AG04450 (cell line): ENCODE data around the gene RASGRF2. TPM values are rescaled to one million over a fixed set of nuclear protein-coding genes. Genes with fewer than 3 reads are reported as not detected.
"Not testable (repeated sequence)": the region's sequence is repeated elsewhere in the genome, so short reads cannot be mapped to it uniquely, and the experiment has no call there.

Experiments used
- CTCF ChIA-PET: fragments of 300-600, 350-600 bp; formaldehyde crosslinking; extraction: SDS; loops from one replicate; lab custom pipeline; 2022; ENCODE audit warnings: antibody characterized with exemption, inconsistent platforms; lab: Charles Lee
- POLR2A ChIA-PET: fragments of 350-600 bp; formaldehyde crosslinking; extraction: SDS; loops from one replicate; lab custom pipeline; 2021; ENCODE audit warnings: antibody characterized with exemption, inconsistent platforms; lab: Yijun Ruan, JAX
- DNase-seq: peaks from one replicate; pipeline ENCODE4 v3.0.0-alpha.2; 2011; ENCODE audit warnings: low read depth, low spot score
- H3K27ac ChIP-seq: one replicate; pipeline ENCODE4 v1.5.1; 2012; ENCODE audit warnings: low read depth, low read length, control low read depth
- H3K27me3 ChIP-seq: one replicate; pipeline ENCODE4 v1.6.0; 2012; ENCODE audit warnings: low read length; ENCODE audit not compliant: control insufficient read depth, insufficient read depth
- H3K4me3 ChIP-seq: 2 replicates; pipeline ENCODE4 v1.5.1; 2011; ENCODE audit warnings: mild to moderate bottlenecking, low read depth, low read length, control low read depth
- H3K9me3 ChIP-seq: 2 replicates; pipeline ENCODE4 v1.5.1; 2012; ENCODE audit warnings: low read length; ENCODE audit not compliant: control insufficient read depth, insufficient read depth
- CTCF ChIP-seq: IDR thresholded peaks from 2 replicates; pipeline ENCODE4 v1.5.1; 2011; ENCODE audit warnings: low read depth, low read length, control low read depth, inconsistent platforms
- polyA plus RNA-seq: library from polyadenylated mRNA; depleted of rRNA; stranded (reverse); fragments of >200 nt; gene quantifications from 2 replicates; pipeline ENCODE4 v1.2.3, GENCODE V29; 2011

Gene RASGRF2
- polyA plus RNA-seq, 1 experiment = 19.5 TPM

GRCh38 chr5:81016116-81016515 is 56.0 kb downstream of the RASGRF2 start:
- POLR2A ChIA-PET = no interaction called here
- TF ChIP-seq CTCF = no peak
- Histone ChIP-seq H3K27me3 (no peaks in the 10 kb centered on the region), H3K9me3 (no peaks in the 10 kb centered on the region), H3K27ac (no peak overlapping the region), H3K4me3 (no peak overlapping the region)
- CTCF ChIA-PET = interaction anchor here (0.8 to 1.1 kb wide), 2 partner anchors 11 to 179 kb away, joined by 3 to 5 read pairs; no protein-coding TSS in a partner anchor
- DNase-seq = no peak

DNA sequence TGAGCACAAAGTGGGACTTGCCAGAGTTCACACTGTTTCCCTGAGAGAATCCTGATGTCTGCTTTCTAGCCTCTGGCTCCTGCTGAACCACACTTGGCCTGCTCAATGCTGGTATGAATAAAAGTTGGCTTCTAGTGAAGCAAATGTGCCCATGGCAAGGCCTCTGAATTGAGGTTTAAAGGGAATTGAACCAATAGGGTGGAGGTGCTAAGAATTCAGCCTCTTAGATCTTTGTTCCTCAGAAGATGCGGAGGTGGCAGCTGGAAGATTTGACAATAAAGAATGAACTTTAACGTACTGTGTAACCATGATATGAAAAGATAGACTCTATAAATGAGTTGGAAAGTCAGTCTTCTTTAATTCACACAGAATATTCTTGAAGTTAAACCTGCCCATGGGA is 57.2 kb downstream of the RASGRF2 start:
- H3K27me3 ChIP-seq = no peaks in the 10 kb centered on the region
- no peak overlapping the region for H3K27ac ChIP-seq
- ChIA-PET CTCF (no interaction called here), POLR2A (no interaction called here)
- H3K4me3 ChIP-seq = no peak overlapping the region
- TF ChIP-seq CTCF = no peak
- no peak for DNase-seq
- H3K9me3 ChIP-seq = no peaks in the 10 kb centered on the region

DNA sequence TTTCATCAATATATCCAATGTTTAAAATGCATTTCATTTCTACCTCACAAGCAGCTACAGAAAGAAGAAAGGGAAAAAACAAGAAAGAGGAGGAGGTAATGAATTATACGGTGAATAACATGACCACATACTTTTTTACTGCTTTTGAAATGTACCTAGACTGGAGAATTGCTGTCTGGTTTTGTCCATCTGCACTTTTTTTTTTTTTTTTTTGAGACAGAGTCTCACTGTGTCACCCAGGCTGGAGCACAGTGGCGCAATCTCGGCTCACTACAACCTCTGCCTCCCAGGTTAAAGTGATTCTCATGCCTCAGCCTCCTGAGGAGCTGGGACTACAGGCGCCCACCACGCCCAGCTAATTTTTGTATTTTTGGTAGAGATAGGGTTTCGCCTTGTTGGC is 58.4 kb downstream of the RASGRF2 start:
- CTCF ChIA-PET, H3K27me3 ChIP-seq, H3K27ac ChIP-seq, POLR2A ChIA-PET, H3K9me3 ChIP-seq, H3K4me3 ChIP-seq, DNase-seq: not testable (repeated sequence)

- no peak for DNase-seq
- POLR2A ChIA-PET = no interaction called here
- no peaks in the 10 kb centered on the region for H3K27me3 ChIP-seq
- CTCF ChIA-PET = no interaction called here
- no peaks in the 10 kb centered on the region for H3K9me3 ChIP-seq
- H3K27ac ChIP-seq = no peak overlapping the region
- TF ChIP-seq CTCF = no peak
- no peak overlapping the region for H3K4me3 ChIP-seq
Measured at GRCh38 chr5:81019748-81020147, 59.6 kb downstream of the RASGRF2 start.

- POLR2A ChIA-PET = no interaction called here
- H3K27ac ChIP-seq = no peak overlapping the region
- H3K27me3 ChIP-seq = no peaks in the 10 kb centered on the region
- no peak overlapping the region for H3K4me3 ChIP-seq
- CTCF ChIA-PET = no interaction called here
- H3K9me3 ChIP-seq = no peaks in the 10 kb centered on the region
- no peak for DNase-seq
- no peak for TF ChIP-seq CTCF
Measured at GRCh38 chr5:81020478-81021167, 60.5 kb downstream of the RASGRF2 start.
